GM18861 (cell line): ENCODE results near the gene MCF2L.
"Not testable (repeated sequence)": the region's sequence is repeated elsewhere in the genome, so short reads cannot be mapped to it uniquely, and the experiment has no call there.

Experiments
- ATAC-seq: cut with Tn5 transposase; IDR thresholded peaks from one replicate; pipeline ENCODE4 v1.9.1; 2021; ENCODE audit not compliant: unreplicated experiment

Gene MCF2L

GRCh38 chr13:113028336-113029060, 59.5 kb downstream of the MCF2L start:
- ATAC-seq, result no peak

GRCh38 chr13:113029061-113029445, 60.0 kb downstream of the MCF2L start:
- ATAC-seq, result no peak

GRCh38 chr13:113029487-113030258, 60.7 kb downstream of the MCF2L start:
- ATAC-seq, result no peak

GRCh38 chr13:113030259-113030640, 61.2 kb downstream of the MCF2L start:
- not testable (repeated sequence) for ATAC-seq

GRCh38 chr13:113031465-113031864, 62.5 kb downstream of the MCF2L start:
- ATAC-seq, result no peak

- ATAC-seq, result no peak
Observed at GRCh38 chr13:113032291-113032690, 63.3 kb downstream of the MCF2L start.

- no peak for ATAC-seq
Observed at GRCh38 chr13:113033054-113033850, 64.2 kb downstream of the MCF2L start.

GRCh38 chr13:113034451-113035212, 65.6 kb downstream of the MCF2L start:
- ATAC-seq, result no peak

- ATAC-seq, result no peak
Observed at GRCh38 chr13:113035213-113035800, 66.3 kb downstream of the MCF2L start.

- ATAC-seq, result no peak
Observed at GRCh38 chr13:113036401-113036800, 67.4 kb downstream of the MCF2L start.

- no peak for ATAC-seq
Observed at GRCh38 chr13:113040031-113040430, 71.0 kb downstream of the MCF2L start.

GRCh38 chr13:113040597-113041292, 71.7 kb downstream of the MCF2L start:
- ATAC-seq, result no peak

- ATAC-seq, result no peak
Observed at GRCh38 chr13:113041293-113041690, 72.3 kb downstream of the MCF2L start.

GRCh38 chr13:113041896-113042295, 72.9 kb downstream of the MCF2L start:
- ATAC-seq, result no peak

- ATAC-seq, result no peak
Observed at GRCh38 chr13:113042456-113042855, 73.4 kb downstream of the MCF2L start.

GRCh38 chr13:113043001-113043630, 74.1 kb downstream of the MCF2L start:
- no peak for ATAC-seq

GRCh38 chr13:113043931-113044330, 74.9 kb downstream of the MCF2L start:
- ATAC-seq, result no peak

- no peak for ATAC-seq
Observed at GRCh38 chr13:113044391-113045114, 75.5 kb downstream of the MCF2L start.
